Suprapubic skin (tissue), 4 donors: Measurements from ENCODE around the gene EEIG2.

ENCODE experiments used
- CTCF ChIP-seq, 2 donors: fragments of 200-600 bp in 1 of 2; fragments of 450-650 bp in 1 of 2; sonication (generic) in 1 of 2; IDR thresholded peaks; one replicate each; pipeline ENCODE4 v1.5.1; 2016 to 2019; ENCODE audit warnings: antibody characterized with exemption in 2 of 2, mild to moderate bottlenecking in 1 of 2, moderate library complexity in 1 of 2
- POLR2A ChIP-seq, 2 donors: fragments of 450-650 bp; IDR thresholded peaks; one replicate each; pipeline ENCODE4 v1.6.1; 2017; ENCODE audit warnings: antibody characterized with exemption in 2 of 2, mild to moderate bottlenecking in 2 of 2, moderate library complexity in 2 of 2
- POLR2AphosphoS5 ChIP-seq, 3 donors: sonication (generic); formaldehyde crosslinking; IDR thresholded peaks; one replicate each; pipeline ENCODE4 v1.6.1; 2017; ENCODE audit warnings: antibody characterized with exemption in 3 of 3

DNA sequence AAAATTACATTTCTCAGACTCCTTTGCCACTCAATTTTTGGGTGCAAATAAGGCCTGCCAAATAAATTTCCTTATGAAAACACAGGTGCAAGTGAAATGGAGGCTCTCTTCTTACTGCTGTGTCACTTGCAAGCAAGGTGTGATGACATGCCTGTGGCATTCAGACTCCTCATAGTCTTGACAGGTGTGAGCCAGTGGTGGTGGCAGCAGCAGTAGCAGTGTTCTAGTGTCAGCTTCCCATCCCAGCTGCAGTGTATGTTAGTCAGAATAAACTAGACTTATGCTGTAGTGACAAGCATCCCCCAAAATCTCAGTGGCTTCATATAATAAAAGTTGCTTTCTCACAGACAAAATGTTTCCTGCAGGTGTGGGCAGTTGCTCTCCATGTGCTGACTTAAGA, 3.8 kb upstream of the EEIG2 start:
- TF ChIP-seq POLR2A (IDR thresholded peaks at IDR 0.05) (no peak), CTCF (IDR thresholded peaks at IDR 0.05) (no peak), POLR2AphosphoS5 (IDR thresholded peaks at IDR 0.05) (no peak)
